PC-9 (cell line): ENCODE results near the gene C5orf46.
"Not testable (repeated sequence)": the region's sequence is repeated elsewhere in the genome, so short reads cannot be mapped to it uniquely, and the experiment has no call there.

Experiments used
- CTCF ChIP-seq: fragments of 200-600 bp; sonication (generic); conservative IDR thresholded peaks from 2 replicates; pipeline ENCODE4 v1.6.1; 2017; ENCODE audit warnings: mixed run types, antibody characterized with exemption, mild to moderate bottlenecking, moderate library complexity
- EZH2 ChIP-seq: fragments of 200-600 bp; sonication (generic); IDR thresholded peaks from 2 replicates; pipeline ENCODE4 v1.8.0; 2017; ENCODE audit warnings: antibody characterized with exemption, low read depth

GRCh38 chr5:147869892-147870291, 36.4 kb downstream of the C5orf46 start:
- not testable (repeated sequence) for TF ChIP-seq CTCF, EZH2
